Effector memory CD8-positive, alpha-beta T cell (primary cell): ENCODE results near the gene LRCH2.

ENCODE experiments used
- ATAC-seq: fragments of 150-1000 bp; cut with Tn5 transposase; replicated peaks from 2 replicates; pipeline ENCODE4 v1.10.0; 2021; ENCODE audit warnings: mild to moderate bottlenecking, moderate library complexity
- DNase-seq, 3 experiments: peaks; one replicate each; pipeline ENCODE4 v3.0.0; 2021
- H3K27ac Mint-ChIP-seq, 2 donors: one replicate each; pipeline ENCODE4 v1.8.0; 2022; ENCODE audit warnings: mild to moderate bottlenecking in 2 of 2, mixed read lengths in 2 of 2, moderate library complexity in 2 of 2
- H3K27me3 Mint-ChIP-seq, 2 donors: one replicate each; pipeline ENCODE4 v1.8.0; 2022; ENCODE audit warnings: mixed read lengths in 2 of 2
- H3K36me3 Mint-ChIP-seq: one replicate; pipeline ENCODE4 v1.8.0; 2022; ENCODE audit warnings: mild to moderate bottlenecking, moderate library complexity, mixed read lengths; ENCODE audit not compliant: insufficient read depth
- H3K4me1 Mint-ChIP-seq, 2 donors: one replicate each; pipeline ENCODE4 v1.8.0; 2022; ENCODE audit warnings: low read depth in 2 of 2, mixed read lengths in 2 of 2
- H3K4me3 Mint-ChIP-seq, 2 donors: one replicate each; pipeline ENCODE4 v1.8.0; 2022; ENCODE audit warnings: mild to moderate bottlenecking in 2 of 2, mixed read lengths in 2 of 2, moderate library complexity in 2 of 2
- H3K9me3 Mint-ChIP-seq, 2 donors: one replicate each; pipeline ENCODE4 v1.8.0; 2022; ENCODE audit warnings: mixed read lengths in 2 of 2

LRCH2 gene

DNA sequence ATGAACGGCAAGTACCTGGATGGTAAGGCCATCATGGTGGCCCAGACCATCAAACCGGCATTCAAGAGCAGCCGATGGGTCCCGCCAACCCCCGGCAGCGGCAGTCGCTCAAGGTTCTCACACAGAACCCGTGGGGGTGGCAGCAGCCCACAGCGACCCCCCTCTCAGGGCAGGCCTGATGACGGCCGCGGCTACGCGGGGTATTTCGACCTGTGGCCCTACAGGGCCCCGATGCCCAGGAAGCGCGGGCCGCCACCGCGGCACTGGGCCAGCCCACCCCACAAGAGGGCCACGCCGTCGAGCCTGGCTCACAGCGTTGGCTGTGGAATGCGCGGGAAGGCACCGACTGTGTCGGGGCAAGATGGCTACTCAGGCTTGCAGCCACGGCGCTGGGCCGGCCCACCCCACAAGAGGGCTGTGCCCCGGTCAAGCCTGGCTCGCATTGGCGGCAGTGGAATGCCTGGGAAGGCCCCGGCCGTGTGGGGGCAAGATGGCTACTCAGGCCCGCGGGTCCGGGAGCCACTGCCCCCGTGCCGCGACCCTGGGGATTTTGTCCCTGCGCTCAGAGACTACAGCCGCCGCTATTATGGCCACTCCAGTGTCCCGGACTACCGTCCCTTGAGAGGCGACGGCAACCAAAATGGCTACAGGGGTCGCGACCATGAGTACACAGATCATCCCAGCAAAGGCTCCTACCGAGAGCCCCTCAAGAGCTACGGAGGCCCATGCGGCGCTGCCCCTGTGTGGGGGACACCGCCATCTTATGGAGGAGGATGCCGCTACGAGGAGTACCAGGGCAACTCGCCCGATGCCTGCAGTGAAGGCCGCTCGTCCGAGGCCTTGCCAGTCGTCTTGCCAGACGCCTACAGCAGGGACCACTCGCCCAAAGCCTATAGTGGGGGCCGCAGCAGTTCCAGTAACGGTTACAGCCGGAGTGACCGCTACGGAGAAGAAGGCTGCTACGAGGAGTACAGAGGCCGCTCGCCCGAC, 44.0 kb downstream of the LRCH2 start:
- Mint-ChIP-seq H3K36me3 (no peaks in the 10 kb centered on the region), H3K4me1 (no peaks in the 10 kb centered on the region), H3K27me3 (no peaks in the 10 kb centered on the region), H3K9me3 (peaks cover 4 to 7% of the 10 kb centered on the region in 2 donors), H3K27ac (no peak overlapping the region), H3K4me3 (no peak overlapping the region)
- ATAC-seq (no peak), DNase-seq (no peak)

- Mint-ChIP-seq H3K4me3 (no peak within 1 kb of the TSS), H3K9me3 (peaks cover 4 to 7% of the 10 kb centered on the region in 2 donors), H3K27ac (no peak within 1 kb of the TSS), H3K27me3 (no peaks in the 10 kb centered on the region), H3K36me3 (no peaks in the 10 kb centered on the region), H3K4me1 (no peaks in the 10 kb centered on the region)
- DNase-seq (no peak), ATAC-seq (no peak)
Observed at GRCh38 chrX:115189110-115189509, 44.8 kb downstream of the LRCH2 start, which contains the start of gene RBMXL3. Gene RBMXL3 (plus strand): TSS chrX:115189410. CDS start chrX:115189442, 32 bp downstream.

DNA sequence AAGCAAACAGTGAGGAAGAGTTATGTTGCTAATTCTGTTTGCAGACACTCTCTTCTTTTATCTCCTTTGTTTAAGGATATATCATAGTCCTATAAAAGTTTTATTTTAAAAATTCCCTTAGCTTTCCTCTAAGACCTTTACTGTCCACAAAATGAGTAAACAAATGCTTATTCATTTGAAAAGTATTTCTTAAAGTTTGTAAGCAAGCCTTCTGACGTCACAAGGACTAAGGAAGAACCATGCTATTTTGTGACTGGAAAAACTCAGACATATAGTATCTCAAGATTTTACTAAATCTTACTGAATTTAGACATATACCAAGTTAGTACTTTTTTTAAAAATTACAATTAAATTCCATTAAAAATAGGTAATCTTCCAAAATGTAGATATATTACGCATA, 49.9 kb downstream of the LRCH2 start:
- Mint-ChIP-seq H3K9me3 (peaks cover 4% of the 10 kb centered on the region in 2 donors), H3K4me1 (no peaks in the 10 kb centered on the region), H3K4me3 (no peak overlapping the region), H3K27ac (no peak overlapping the region), H3K27me3 (no peaks in the 10 kb centered on the region), H3K36me3 (no peaks in the 10 kb centered on the region)
- DNase-seq (no peak), ATAC-seq (no peak)

GRCh38 chrX:115178473-115178872, 55.4 kb downstream of the LRCH2 start:
- no peaks in the 10 kb centered on the region for H3K36me3 Mint-ChIP-seq
- DNase-seq (no peak), ATAC-seq (no peak)
- no peak overlapping the region for H3K27ac Mint-ChIP-seq
- no peak overlapping the region for H3K4me3 Mint-ChIP-seq
- H3K27me3 Mint-ChIP-seq = no peaks in the 10 kb centered on the region
- H3K9me3 Mint-ChIP-seq = peaks cover 0 to 2% of the 10 kb centered on the region in 2 donors
- H3K4me1 Mint-ChIP-seq = no peaks in the 10 kb centered on the region

- no peaks in the 10 kb centered on the region for H3K27me3 Mint-ChIP-seq
- no peak overlapping the region for H3K4me3 Mint-ChIP-seq
- no peaks in the 10 kb centered on the region for H3K4me1 Mint-ChIP-seq
- DNase-seq (no peak), ATAC-seq (no peak)
- H3K9me3 Mint-ChIP-seq = peaks cover 0 to 2% of the 10 kb centered on the region in 2 donors
- H3K27ac Mint-ChIP-seq = no peak overlapping the region
- H3K36me3 Mint-ChIP-seq = no peaks in the 10 kb centered on the region
Observed at GRCh38 chrX:115177932-115178331, 56.0 kb downstream of the LRCH2 start.

GRCh38 chrX:115174548-115174947, 59.3 kb downstream of the LRCH2 start:
- no peak for DNase-seq
- ATAC-seq = no peak
- no peaks in the 10 kb centered on the region for H3K27me3 Mint-ChIP-seq
- no peak overlapping the region for H3K27ac Mint-ChIP-seq
- no peak overlapping the region for H3K4me3 Mint-ChIP-seq
- no peaks in the 10 kb centered on the region for H3K36me3 Mint-ChIP-seq
- H3K9me3 Mint-ChIP-seq = no peaks in the 10 kb centered on the region
- no peaks in the 10 kb centered on the region for H3K4me1 Mint-ChIP-seq

DNA sequence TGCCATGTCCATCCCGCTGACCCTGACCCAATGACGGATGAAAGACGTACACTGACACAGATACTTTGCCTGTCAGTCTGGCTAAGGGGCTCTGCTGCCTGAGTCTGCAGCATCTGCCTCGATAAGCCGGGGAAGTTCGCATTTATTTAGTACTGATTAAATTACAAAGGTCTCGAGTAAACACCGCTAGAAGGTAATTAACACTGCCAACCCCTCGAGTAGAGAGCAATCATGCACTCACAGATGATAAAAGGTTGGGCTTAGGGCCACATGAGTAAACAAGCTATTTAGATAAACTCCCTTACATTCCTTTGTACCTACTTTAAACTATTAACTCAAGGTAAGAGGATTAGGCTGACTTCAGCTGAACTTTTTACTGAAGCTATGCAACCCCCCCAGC, 60.7 kb downstream of the LRCH2 start:
- Mint-ChIP-seq H3K36me3 (no peaks in the 10 kb centered on the region), H3K9me3 (no peaks in the 10 kb centered on the region), H3K4me1 (no peaks in the 10 kb centered on the region), H3K4me3 (no peak overlapping the region), H3K27me3 (no peaks in the 10 kb centered on the region), H3K27ac (no peak overlapping the region)
- ATAC-seq (no peak), DNase-seq (no peak)

GRCh38 chrX:115147220-115147619, 86.7 kb downstream of the LRCH2 start:
- DNase-seq = no peak
- H3K36me3 Mint-ChIP-seq = peaks cover 3% of the 10 kb centered on the region
- no peak for ATAC-seq
- H3K27ac Mint-ChIP-seq = no peak overlapping the region
- H3K9me3 Mint-ChIP-seq = peaks cover 0 to 8% of the 10 kb centered on the region in 2 donors
- no peak overlapping the region for H3K4me3 Mint-ChIP-seq
- no peaks in the 10 kb centered on the region for H3K27me3 Mint-ChIP-seq
- H3K4me1 Mint-ChIP-seq = no peaks in the 10 kb centered on the region

DNA sequence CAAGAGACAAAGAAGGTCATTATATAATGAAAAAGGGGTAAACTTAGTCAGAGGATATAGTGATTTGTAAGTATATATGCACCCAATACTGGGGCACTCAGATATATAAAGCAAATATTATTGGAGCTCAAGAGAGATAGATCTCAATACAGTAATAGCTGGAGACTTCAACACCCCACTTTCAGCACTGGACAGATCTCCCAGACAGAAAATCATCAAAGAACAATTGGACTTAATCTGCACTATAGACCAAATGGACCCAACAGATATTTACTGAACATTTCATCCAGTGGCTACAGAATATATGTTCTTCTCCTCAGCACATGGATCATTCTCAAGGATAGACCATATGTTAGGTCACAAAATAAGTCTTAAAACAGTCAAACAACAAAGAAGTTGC, 91.8 kb downstream of the LRCH2 start:
- Mint-ChIP-seq H3K9me3 (peaks cover 0 to 11% of the 10 kb centered on the region in 2 donors), H3K4me1 (no peaks in the 10 kb centered on the region), H3K27ac (no peak overlapping the region), H3K4me3 (no peak overlapping the region), H3K27me3 (no peaks in the 10 kb centered on the region), H3K36me3 (no peaks in the 10 kb centered on the region)
- no peak for DNase-seq
- ATAC-seq = no peak

DNA sequence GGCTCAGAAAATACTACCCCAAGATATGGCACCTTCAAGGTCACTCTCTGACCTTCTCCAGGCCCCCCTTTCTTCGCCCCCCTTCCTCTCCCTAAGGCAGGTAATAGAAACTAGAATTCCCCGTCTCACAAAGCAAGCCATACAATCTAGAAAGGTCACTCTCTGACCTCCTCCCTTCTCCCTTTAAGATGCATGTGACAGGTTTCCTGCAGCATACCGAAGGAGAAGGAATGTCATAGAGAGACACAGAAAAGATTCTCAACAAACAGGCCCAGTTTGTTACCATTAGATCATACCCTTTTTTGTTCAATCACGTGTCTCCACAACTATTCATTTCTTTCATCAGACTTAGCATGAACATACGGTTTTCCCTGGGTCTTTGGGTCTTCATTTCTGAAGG, 95.9 kb downstream of the LRCH2 start:
- DNase-seq = no peak
- ATAC-seq = no peak
- no peaks in the 10 kb centered on the region for H3K27me3 Mint-ChIP-seq
- H3K4me1 Mint-ChIP-seq = no peaks in the 10 kb centered on the region
- peaks cover 0 to 4% of the 10 kb centered on the region in 2 donors for H3K9me3 Mint-ChIP-seq
- no peak overlapping the region for H3K27ac Mint-ChIP-seq
- no peaks in the 10 kb centered on the region for H3K36me3 Mint-ChIP-seq
- no peak overlapping the region for H3K4me3 Mint-ChIP-seq

- H3K9me3 Mint-ChIP-seq = peaks cover 0 to 2% of the 10 kb centered on the region in 2 donors
- H3K4me3 Mint-ChIP-seq = no peak overlapping the region
- no peaks in the 10 kb centered on the region for H3K27me3 Mint-ChIP-seq
- no peaks in the 10 kb centered on the region for H3K36me3 Mint-ChIP-seq
- ATAC-seq = no peak
- H3K27ac Mint-ChIP-seq = no peak overlapping the region
- no peaks in the 10 kb centered on the region for H3K4me1 Mint-ChIP-seq
- no peak for DNase-seq
Observed at GRCh38 chrX:115134382-115134781, 99.5 kb downstream of the LRCH2 start.

DNA sequence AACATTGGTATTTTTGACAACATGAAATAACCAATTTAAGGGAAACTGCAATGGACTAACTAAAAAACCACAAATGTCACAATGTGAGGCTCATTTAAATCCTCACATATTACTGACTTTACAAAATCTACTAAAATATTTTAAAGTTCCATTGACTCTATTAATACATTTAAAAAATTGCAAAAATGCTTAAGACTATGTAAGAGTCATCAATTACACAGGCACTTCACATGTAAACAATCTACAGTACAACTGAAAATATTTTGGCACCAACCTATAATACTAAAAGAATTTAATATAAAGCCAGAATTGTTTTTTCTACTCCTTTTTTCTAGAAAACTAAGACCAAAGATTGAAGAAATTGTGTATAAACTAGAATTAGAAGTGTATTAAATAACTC, 121.5 kb downstream of the LRCH2 start:
- DNase-seq = no peak
- no peaks in the 10 kb centered on the region for H3K27me3 Mint-ChIP-seq
- no peak overlapping the region for H3K27ac Mint-ChIP-seq
- peaks cover 0 to 10% of the 10 kb centered on the region in 2 donors for H3K9me3 Mint-ChIP-seq
- no peak overlapping the region for H3K4me3 Mint-ChIP-seq
- no peaks in the 10 kb centered on the region for H3K36me3 Mint-ChIP-seq
- ATAC-seq = no peak
- H3K4me1 Mint-ChIP-seq = no peaks in the 10 kb centered on the region

GRCh38 chrX:115098897-115099296, 135.0 kb downstream of the LRCH2 start:
- ATAC-seq (no peak), DNase-seq (no peak)
- H3K4me3 Mint-ChIP-seq = no peak overlapping the region
- no peaks in the 10 kb centered on the region for H3K27me3 Mint-ChIP-seq
- H3K9me3 Mint-ChIP-seq = peaks cover 3 to 8% of the 10 kb centered on the region in 2 donors
- no peaks in the 10 kb centered on the region for H3K36me3 Mint-ChIP-seq
- no peak overlapping the region for H3K27ac Mint-ChIP-seq
- no peaks in the 10 kb centered on the region for H3K4me1 Mint-ChIP-seq

DNA sequence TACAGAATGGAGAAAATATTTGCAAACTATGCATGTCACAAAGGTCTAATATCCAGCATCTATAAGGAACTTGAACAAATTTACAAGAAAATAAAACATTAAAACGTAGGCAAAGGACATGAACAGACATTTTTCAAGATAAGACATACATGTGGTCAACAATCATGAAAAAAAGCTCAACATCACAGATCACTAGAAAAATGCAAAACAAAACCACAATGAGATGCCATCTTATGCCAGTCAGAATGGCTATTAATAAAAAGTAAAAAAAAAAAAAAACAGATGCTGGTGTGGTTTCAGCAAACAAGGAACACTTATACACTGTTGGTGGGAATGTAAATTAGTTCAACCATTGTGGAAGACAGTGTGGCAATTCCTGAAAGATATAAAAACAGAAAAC, 140.7 kb downstream of the LRCH2 start:
- Mint-ChIP-seq H3K4me3 (no peak overlapping the region), H3K4me1 (no peaks in the 10 kb centered on the region), H3K27me3 (no peaks in the 10 kb centered on the region), H3K36me3 (no peaks in the 10 kb centered on the region), H3K27ac (no peak overlapping the region), H3K9me3 (peaks cover 2 to 5% of the 10 kb centered on the region in 2 donors)
- ATAC-seq = no peak
- no peak for DNase-seq
